Mononuclear cell (primary cell): ENCODE results near the gene CACNG1. TPM values are rescaled to one million over a fixed set of nuclear protein-coding genes. Genes with fewer than 3 reads are reported as not detected.
"Not testable (repeated sequence)": the region's sequence is repeated elsewhere in the genome, so short reads cannot be mapped to it uniquely, and the experiment has no call there.

Experiments used
- H3K27me3 ChIP-seq: 2 replicates; pipeline ENCODE4 v1.6.0; 2011; ENCODE audit warnings: low read length, control low read depth; ENCODE audit not compliant: insufficient read depth
- H3K4me1 ChIP-seq: 2 replicates; pipeline ENCODE4 v1.5.1; 2011; ENCODE audit warnings: mild to moderate bottlenecking, low read length, control low read depth; ENCODE audit not compliant: insufficient read depth
- H3K4me3 ChIP-seq: 2 replicates; pipeline ENCODE4 v1.5.1; 2011; ENCODE audit warnings: mild to moderate bottlenecking, low read length, moderate library complexity
- H3K9me3 ChIP-seq: 2 replicates; pipeline ENCODE4 v1.5.1; 2011; ENCODE audit warnings: low read depth, mild to moderate bottlenecking, control low read depth, low read length
- total RNA-seq: library from RNA; depleted of rRNA; stranded (reverse); fragments of >200 nt; gene quantifications from one replicate; pipeline ENCODE4 v1.2.3, GENCODE V29; 2012

The CACNG1 gene
- total RNA-seq, 1 donor, result not detected

DNA sequence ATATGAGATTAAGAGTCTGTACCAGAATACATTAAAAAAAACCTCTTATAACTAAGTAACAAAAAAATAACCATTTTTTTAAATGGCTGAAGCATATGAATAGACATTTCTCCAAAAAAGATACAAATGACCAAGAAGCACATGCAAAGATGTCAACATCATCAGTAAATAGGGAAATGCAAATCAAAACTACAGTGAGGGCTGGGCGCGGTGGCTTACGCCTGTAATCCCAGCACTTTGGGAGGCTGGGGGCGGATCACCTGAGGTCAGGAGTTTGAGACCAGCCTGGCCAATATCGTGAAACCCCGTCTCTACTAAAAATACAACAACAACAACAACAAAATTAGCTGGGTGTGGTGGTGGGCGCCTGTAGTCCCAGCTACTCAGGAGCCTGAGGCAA is 60.3 kb downstream of the CACNG1 start:
- peaks cover 15% of the 10 kb centered on the region for H3K4me1 ChIP-seq

DNA sequence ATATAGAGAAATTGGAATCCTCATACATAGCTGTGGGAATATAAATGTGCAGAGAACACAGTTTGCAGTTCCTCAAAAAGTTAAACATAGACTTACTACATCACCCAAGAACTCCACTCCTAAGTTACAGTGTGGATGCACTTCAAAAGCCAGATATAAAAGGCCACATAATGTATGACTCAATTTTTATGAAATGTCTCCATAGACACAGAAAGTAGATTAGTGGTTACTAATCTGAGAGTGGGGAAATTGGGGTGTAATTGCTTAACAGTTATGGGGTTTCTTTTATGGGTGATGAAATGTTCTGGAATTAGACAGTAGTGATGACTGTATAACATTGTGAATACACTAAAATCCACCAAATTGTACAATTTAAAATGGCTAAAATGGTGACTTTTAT is 60.9 kb downstream of the CACNG1 start:
- H3K9me3 ChIP-seq, result no peaks in the 10 kb centered on the region
- no peaks in the 10 kb centered on the region for H3K27me3 ChIP-seq
- peaks cover 15% of the 10 kb centered on the region for H3K4me1 ChIP-seq
- no peak overlapping the region for H3K4me3 ChIP-seq

More for the DNA sequence above, 60.3 kb downstream of the CACNG1 start:
- H3K9me3 ChIP-seq, H3K4me3 ChIP-seq, H3K27me3 ChIP-seq: not testable (repeated sequence)

Other genes with a start within 250 kb of the CACNG1 start
- gene CACNG5, start 209.4 kb upstream of the CACNG1 start, total RNA-seq, result not detected
- gene CACNG4, start 79.8 kb upstream of the CACNG1 start, total RNA-seq, result not detected
- 247 TPM for gene HELZ, start 200.6 kb downstream of the CACNG1 start, total RNA-seq